Effector memory CD8-positive, alpha-beta T cell (primary cell): ENCODE results near the gene AFF4.
"Not testable (repeated sequence)": the region's sequence is repeated elsewhere in the genome, so short reads cannot be mapped to it uniquely, and the experiment has no call there.

Source experiments
- ATAC-seq: fragments of 150-1000 bp; cut with Tn5 transposase; replicated peaks from 2 replicates; pipeline ENCODE4 v1.10.0; 2021; ENCODE audit warnings: mild to moderate bottlenecking, moderate library complexity
- DNase-seq, 3 experiments: peaks; one replicate each; pipeline ENCODE4 v3.0.0; 2021
- H3K27ac Mint-ChIP-seq, 2 donors: one replicate each; pipeline ENCODE4 v1.8.0; 2022; ENCODE audit warnings: mild to moderate bottlenecking in 2 of 2, mixed read lengths in 2 of 2, moderate library complexity in 2 of 2
- H3K27me3 Mint-ChIP-seq, 2 donors: one replicate each; pipeline ENCODE4 v1.8.0; 2022; ENCODE audit warnings: mixed read lengths in 2 of 2
- H3K36me3 Mint-ChIP-seq: one replicate; pipeline ENCODE4 v1.8.0; 2022; ENCODE audit warnings: mild to moderate bottlenecking, moderate library complexity, mixed read lengths; ENCODE audit not compliant: insufficient read depth
- H3K4me1 Mint-ChIP-seq, 2 donors: one replicate each; pipeline ENCODE4 v1.8.0; 2022; ENCODE audit warnings: low read depth in 2 of 2, mixed read lengths in 2 of 2
- H3K4me3 Mint-ChIP-seq, 2 donors: one replicate each; pipeline ENCODE4 v1.8.0; 2022; ENCODE audit warnings: mild to moderate bottlenecking in 2 of 2, mixed read lengths in 2 of 2, moderate library complexity in 2 of 2
- H3K9me3 Mint-ChIP-seq, 2 donors: one replicate each; pipeline ENCODE4 v1.8.0; 2022; ENCODE audit warnings: mixed read lengths in 2 of 2
- total RNA-seq, 9 experiments: gene quantifications; one replicate each; lab custom pipeline; 2026; lab: John Stamatoyannopoulos, UW

AFF4 gene, protein sequence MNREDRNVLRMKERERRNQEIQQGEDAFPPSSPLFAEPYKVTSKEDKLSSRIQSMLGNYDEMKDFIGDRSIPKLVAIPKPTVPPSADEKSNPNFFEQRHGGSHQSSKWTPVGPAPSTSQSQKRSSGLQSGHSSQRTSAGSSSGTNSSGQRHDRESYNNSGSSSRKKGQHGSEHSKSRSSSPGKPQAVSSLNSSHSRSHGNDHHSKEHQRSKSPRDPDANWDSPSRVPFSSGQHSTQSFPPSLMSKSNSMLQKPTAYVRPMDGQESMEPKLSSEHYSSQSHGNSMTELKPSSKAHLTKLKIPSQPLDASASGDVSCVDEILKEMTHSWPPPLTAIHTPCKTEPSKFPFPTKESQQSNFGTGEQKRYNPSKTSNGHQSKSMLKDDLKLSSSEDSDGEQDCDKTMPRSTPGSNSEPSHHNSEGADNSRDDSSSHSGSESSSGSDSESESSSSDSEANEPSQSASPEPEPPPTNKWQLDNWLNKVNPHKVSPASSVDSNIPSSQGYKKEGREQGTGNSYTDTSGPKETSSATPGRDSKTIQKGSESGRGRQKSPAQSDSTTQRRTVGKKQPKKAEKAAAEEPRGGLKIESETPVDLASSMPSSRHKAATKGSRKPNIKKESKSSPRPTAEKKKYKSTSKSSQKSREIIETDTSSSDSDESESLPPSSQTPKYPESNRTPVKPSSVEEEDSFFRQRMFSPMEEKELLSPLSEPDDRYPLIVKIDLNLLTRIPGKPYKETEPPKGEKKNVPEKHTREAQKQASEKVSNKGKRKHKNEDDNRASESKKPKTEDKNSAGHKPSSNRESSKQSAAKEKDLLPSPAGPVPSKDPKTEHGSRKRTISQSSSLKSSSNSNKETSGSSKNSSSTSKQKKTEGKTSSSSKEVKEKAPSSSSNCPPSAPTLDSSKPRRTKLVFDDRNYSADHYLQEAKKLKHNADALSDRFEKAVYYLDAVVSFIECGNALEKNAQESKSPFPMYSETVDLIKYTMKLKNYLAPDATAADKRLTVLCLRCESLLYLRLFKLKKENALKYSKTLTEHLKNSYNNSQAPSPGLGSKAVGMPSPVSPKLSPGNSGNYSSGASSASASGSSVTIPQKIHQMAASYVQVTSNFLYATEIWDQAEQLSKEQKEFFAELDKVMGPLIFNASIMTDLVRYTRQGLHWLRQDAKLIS
- 96.3 to 213 (median 144) reads per million in 9 experiments for total RNA-seq

- H3K36me3 Mint-ChIP-seq, result peaks cover 27% of the 10 kb centered on the region
- DNase-seq (peak; percentile 79 to 80 (median 79)), ATAC-seq (peak; percentile 84)
- H3K4me1 Mint-ChIP-seq, result peaks cover 17 to 29% of the 10 kb centered on the region in 2 donors
- peak within 1 kb of the TSS; percentile 94 to 98 for H3K27ac Mint-ChIP-seq
- no peaks in the 10 kb centered on the region for H3K9me3 Mint-ChIP-seq
- no peaks in the 10 kb centered on the region for H3K27me3 Mint-ChIP-seq
- H3K4me3 Mint-ChIP-seq, result peak within 1 kb of the TSS; percentile 87 to 94
These were observed at the start of gene AFF4 for GRCh38 chr5:132963171-132964104. Gene AFF4 (minus strand): TSS chr5:132963634. CDS start chr5:132937189, 26,445 bp downstream.

GRCh38 chr5:133008455-133008854 is 45.0 kb upstream of the AFF4 start:
- ATAC-seq, H3K9me3 Mint-ChIP-seq, DNase-seq, H3K4me3 Mint-ChIP-seq, H3K27me3 Mint-ChIP-seq, H3K4me1 Mint-ChIP-seq: not testable (repeated sequence)
- Mint-ChIP-seq H3K27ac (peak overlapping the region in 1 of 2 donors; percentile 57), H3K36me3 (peaks cover 34% of the 10 kb centered on the region)

DNA sequence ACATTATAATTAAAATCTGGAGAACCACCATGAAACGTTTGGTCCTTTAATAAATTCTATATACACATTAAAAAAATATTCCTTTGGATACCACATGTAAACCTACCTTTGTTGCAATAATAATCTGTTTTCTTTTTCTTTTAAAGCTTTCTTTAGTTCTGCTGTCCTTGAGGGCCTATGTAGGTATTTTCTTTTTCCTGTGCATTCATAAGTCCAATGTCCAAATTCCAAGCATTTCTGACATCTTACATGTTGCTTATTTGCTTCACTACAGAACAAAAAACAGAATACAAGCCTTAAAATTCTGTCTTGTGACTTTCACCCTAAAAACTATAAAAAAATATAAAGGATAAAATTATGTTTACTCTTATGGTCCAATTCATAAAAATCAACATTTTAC is 43.2 kb upstream of the AFF4 start:
- no peak overlapping the region for H3K4me3 Mint-ChIP-seq
- DNase-seq (no peak), ATAC-seq (no peak)
- H3K4me1 Mint-ChIP-seq, result peaks cover 0 to 4% of the 10 kb centered on the region in 2 donors
- no peaks in the 10 kb centered on the region for H3K27me3 Mint-ChIP-seq
- H3K9me3 Mint-ChIP-seq, result no peaks in the 10 kb centered on the region
- H3K36me3 Mint-ChIP-seq, result peaks cover 35% of the 10 kb centered on the region
- H3K27ac Mint-ChIP-seq, result no peak overlapping the region

- no peak for ATAC-seq
- Mint-ChIP-seq H3K9me3 (no peaks in the 10 kb centered on the region), H3K36me3 (peaks cover 9% of the 10 kb centered on the region), H3K27me3 (no peaks in the 10 kb centered on the region), H3K27ac (peak overlapping the region in 1 of 2 donors; percentile 16), H3K4me3 (no peak overlapping the region), H3K4me1 (no peaks in the 10 kb centered on the region)
- DNase-seq, result no peak
These were observed 35.8 kb upstream of the AFF4 start for GRCh38 chr5:132999246-132999645.

GRCh38 chr5:132998556-132998955 is 35.1 kb upstream of the AFF4 start:
- Mint-ChIP-seq H3K36me3 (peaks cover 6% of the 10 kb centered on the region), H3K4me3 (no peak overlapping the region), H3K4me1 (no peaks in the 10 kb centered on the region), H3K27me3 (no peaks in the 10 kb centered on the region), H3K9me3 (no peaks in the 10 kb centered on the region), H3K27ac (peak overlapping the region in 1 of 2 donors; percentile 16)
- ATAC-seq, result no peak
- no peak for DNase-seq

GRCh38 chr5:132996307-132996706 is 32.9 kb upstream of the AFF4 start:
- H3K36me3 Mint-ChIP-seq, result peaks cover 3% of the 10 kb centered on the region
- DNase-seq, result no peak
- H3K4me1 Mint-ChIP-seq, result no peaks in the 10 kb centered on the region
- H3K9me3 Mint-ChIP-seq, result no peaks in the 10 kb centered on the region
- H3K4me3 Mint-ChIP-seq, result no peak overlapping the region
- H3K27me3 Mint-ChIP-seq, result no peaks in the 10 kb centered on the region
- peak overlapping the region in 1 of 2 donors; percentile 74 for H3K27ac Mint-ChIP-seq
- no peak for ATAC-seq

DNA sequence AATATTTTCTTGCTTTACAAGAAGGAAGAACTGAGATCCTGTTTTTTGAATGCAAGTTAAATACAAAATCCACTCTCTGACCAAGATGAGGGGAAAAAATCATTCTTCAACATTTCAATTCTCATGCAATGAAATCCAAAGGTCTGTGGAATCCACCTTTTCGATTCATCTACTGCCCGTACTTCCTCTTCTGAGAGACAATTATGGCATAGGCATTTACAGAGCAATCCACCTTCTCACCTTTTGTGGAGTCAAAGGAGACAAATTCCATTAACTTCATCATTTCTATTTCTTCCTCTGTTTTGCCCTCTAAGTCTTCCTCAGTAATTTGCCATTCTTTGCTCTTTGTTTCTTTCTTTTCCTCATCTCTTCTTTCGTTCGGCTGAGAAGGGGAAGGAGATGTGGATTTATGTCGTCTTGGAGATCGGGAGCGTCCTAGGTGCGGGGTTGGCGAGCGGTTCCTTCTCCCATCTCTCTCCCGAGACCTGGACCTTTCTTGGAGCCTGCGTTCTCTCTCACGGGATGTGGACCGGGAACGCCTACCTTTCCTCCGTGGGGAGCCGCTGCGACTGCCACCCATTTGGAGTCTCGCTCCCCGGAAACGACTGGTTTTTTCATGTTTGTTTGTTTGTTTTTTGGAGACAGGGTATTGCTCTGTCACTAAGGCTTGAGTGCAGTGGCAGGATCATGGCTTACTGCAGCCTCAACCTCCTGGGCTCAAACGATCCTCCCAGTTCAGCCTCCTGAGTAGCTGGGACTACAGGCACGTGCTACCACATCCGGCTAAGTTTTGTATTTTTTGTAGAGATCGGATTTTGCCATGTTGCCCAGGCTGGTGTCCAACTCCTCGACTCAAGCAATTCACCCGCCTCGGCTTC is 24.3 kb upstream of the AFF4 start:
- Mint-ChIP-seq H3K27me3 (no peaks in the 10 kb centered on the region), H3K4me3 (no peak overlapping the region), H3K36me3 (no peaks in the 10 kb centered on the region), H3K9me3 (no peaks in the 10 kb centered on the region), H3K4me1 (no peaks in the 10 kb centered on the region), H3K27ac (no peak overlapping the region)
- no peak for ATAC-seq
- DNase-seq, result no peak

GRCh38 chr5:132982971-132983370 is 19.5 kb upstream of the AFF4 start:
- not testable (repeated sequence) for ATAC-seq, H3K4me3 Mint-ChIP-seq, H3K36me3 Mint-ChIP-seq, H3K27ac Mint-ChIP-seq, H3K27me3 Mint-ChIP-seq, H3K9me3 Mint-ChIP-seq, H3K4me1 Mint-ChIP-seq, DNase-seq

DNA sequence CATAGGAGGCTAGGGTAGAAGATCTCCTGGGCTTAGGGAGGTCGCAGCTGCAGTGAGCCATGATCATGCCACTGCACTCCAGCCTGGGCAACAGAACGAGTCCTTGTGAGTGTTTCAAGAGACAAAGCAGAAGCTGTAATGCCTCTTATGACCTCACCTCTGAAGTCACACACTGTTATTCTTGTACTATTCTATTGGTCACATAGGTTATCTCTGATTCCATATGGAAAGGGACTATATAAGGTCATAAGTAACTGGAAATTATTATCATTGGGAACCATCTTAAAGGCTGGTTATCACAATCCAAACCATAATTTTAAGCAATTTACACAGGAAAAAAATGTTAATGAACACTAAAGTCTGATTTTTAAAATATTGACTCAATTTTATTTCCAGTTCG is 17.9 kb upstream of the AFF4 start:
- peaks cover 0 to 1% of the 10 kb centered on the region in 2 donors for H3K9me3 Mint-ChIP-seq
- H3K4me3 Mint-ChIP-seq, result no peak overlapping the region
- H3K36me3 Mint-ChIP-seq, result peaks cover 2% of the 10 kb centered on the region
- no peak for DNase-seq
- H3K27ac Mint-ChIP-seq, result no peak overlapping the region
- H3K27me3 Mint-ChIP-seq, result no peaks in the 10 kb centered on the region
- no peaks in the 10 kb centered on the region for H3K4me1 Mint-ChIP-seq
- ATAC-seq, result no peak

DNA sequence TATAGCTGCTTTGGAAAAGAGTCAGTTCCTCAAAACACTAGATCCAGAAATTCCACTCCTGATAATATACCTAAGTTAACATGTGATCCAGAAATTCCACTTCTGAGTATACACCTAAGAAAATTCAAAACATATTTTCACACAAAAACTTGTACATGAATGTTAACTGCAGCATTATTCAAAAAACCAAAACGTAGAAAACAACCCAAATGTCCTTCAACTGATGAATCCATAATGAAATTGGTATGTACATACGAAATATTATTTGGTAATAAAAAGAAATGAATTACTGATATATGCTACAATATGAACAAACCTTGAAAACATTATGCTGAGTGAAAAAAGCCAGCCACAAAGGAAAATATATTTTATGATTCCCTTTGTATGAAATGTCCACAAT is 16.5 kb upstream of the AFF4 start:
- Mint-ChIP-seq H3K4me3 (no peak overlapping the region), H3K9me3 (peaks cover 0 to 1% of the 10 kb centered on the region in 2 donors), H3K4me1 (no peaks in the 10 kb centered on the region), H3K27ac (no peak overlapping the region), H3K36me3 (peaks cover 2% of the 10 kb centered on the region), H3K27me3 (no peaks in the 10 kb centered on the region)
- DNase-seq (no peak), ATAC-seq (no peak)

- Mint-ChIP-seq H3K27me3 (no peaks in the 10 kb centered on the region), H3K4me1 (no peaks in the 10 kb centered on the region), H3K36me3 (peaks cover 2% of the 10 kb centered on the region), H3K9me3 (peaks cover 0 to 1% of the 10 kb centered on the region in 2 donors), H3K4me3 (no peak overlapping the region), H3K27ac (no peak overlapping the region)
- DNase-seq, result no peak
- ATAC-seq, result no peak
These were observed 16.0 kb upstream of the AFF4 start for GRCh38 chr5:132979367-132979940.
